ENCODE results near the gene ABR.

The ABR gene

GRCh38 chr17:1110862-1111598, 68.8 kb downstream of the ABR start:
- no peak overlapping the region for H3K4me3 ChIP-seq (ENCODE audit: low read depth, low read length)
- TF ChIP-seq CTCF (IDR thresholded peaks at IDR 0.05; ENCODE audit: low read depth, low read length, missing control alignments) = no peak
- H3K36me3 ChIP-seq (replicated peaks) = peaks cover 3% of the 10 kb centered on the region
- peak; percentile 85 for DNase-seq
- in situ Hi-C loops (cut with HindIII; ENCODE audit: low pct_ligation_motif_present, low sequenced_read_pairs) = no loop called here
- no peaks in the 10 kb centered on the region for H3K27me3 ChIP-seq (replicated peaks)
- peak overlapping the region; percentile 88 for H3K27ac ChIP-seq

GRCh38 chr17:1110541-1110861, 69.3 kb downstream of the ABR start:
- H3K36me3 ChIP-seq (replicated peaks) = peaks cover 3% of the 10 kb centered on the region
- in situ Hi-C loops (cut with HindIII; ENCODE audit: low pct_ligation_motif_present, low sequenced_read_pairs) = no loop called here
- H3K27ac ChIP-seq = peak overlapping the region; percentile 88
- DNase-seq = no peak
- no peak for TF ChIP-seq CTCF (IDR thresholded peaks at IDR 0.05; ENCODE audit: low read depth, low read length, missing control alignments)
- H3K27me3 ChIP-seq (replicated peaks) = no peaks in the 10 kb centered on the region
- H3K4me3 ChIP-seq (ENCODE audit: low read depth, low read length) = no peak overlapping the region

GRCh38 chr17:1109606-1110540, 69.9 kb downstream of the ABR start:
- in situ Hi-C loops (cut with HindIII; ENCODE audit: low pct_ligation_motif_present, low sequenced_read_pairs) = no loop called here
- Histone ChIP-seq H3K27ac (peak overlapping the region; percentile 51), H3K27me3 (replicated peaks) (no peaks in the 10 kb centered on the region), H3K36me3 (replicated peaks) (peaks cover 3% of the 10 kb centered on the region), H3K4me3 (ENCODE audit: low read depth, low read length) (peak overlapping the region; percentile 75)
- no peak for TF ChIP-seq CTCF (IDR thresholded peaks at IDR 0.05; ENCODE audit: low read depth, low read length, missing control alignments)
- no peak for DNase-seq

GRCh38 chr17:1108765-1109605, 70.8 kb downstream of the ABR start:
- TF ChIP-seq CTCF (IDR thresholded peaks at IDR 0.05; ENCODE audit: low read depth, low read length, missing control alignments) = no peak
- DNase-seq = no peak
- Histone ChIP-seq H3K27me3 (replicated peaks) (no peaks in the 10 kb centered on the region), H3K27ac (peak overlapping the region; percentile 51), H3K4me3 (ENCODE audit: low read depth, low read length) (peak overlapping the region; percentile 75), H3K36me3 (replicated peaks) (peaks cover 3% of the 10 kb centered on the region)
- in situ Hi-C loops (cut with HindIII; ENCODE audit: low pct_ligation_motif_present, low sequenced_read_pairs) = no loop called here

DNA sequence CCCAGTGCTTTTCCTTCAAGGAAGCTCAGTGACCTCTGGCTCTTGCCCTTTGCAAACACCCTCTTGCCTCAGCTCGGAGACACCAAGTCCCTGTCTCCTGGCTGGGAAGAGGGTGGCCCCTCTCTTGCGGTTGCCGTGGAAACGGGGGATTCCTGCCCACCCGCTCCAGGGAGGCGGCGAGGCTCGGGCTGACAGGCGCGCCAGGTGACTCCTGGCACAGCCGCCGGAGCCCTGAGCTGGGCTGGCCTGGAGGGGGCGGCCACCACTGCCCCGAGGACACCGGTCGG, 71.4 kb downstream of the ABR start:
- Histone ChIP-seq H3K4me3 (ENCODE audit: low read depth, low read length) (peak overlapping the region; percentile 75), H3K36me3 (replicated peaks) (peaks cover 3% of the 10 kb centered on the region), H3K27me3 (replicated peaks) (no peaks in the 10 kb centered on the region), H3K27ac (no peak overlapping the region)
- DNase-seq = no peak
- in situ Hi-C loops (cut with HindIII; ENCODE audit: low pct_ligation_motif_present, low sequenced_read_pairs) = no loop called here
- no peak for TF ChIP-seq CTCF (IDR thresholded peaks at IDR 0.05; ENCODE audit: low read depth, low read length, missing control alignments)

Data from brain microvascular endothelial cell (primary cell).